NB4 (cell line): ENCODE measurements around the gene SLC7A6.

ENCODE experiments used
- DNase-seq: peaks from one replicate; pipeline ENCODE4 v3.0.0; 2010; ENCODE audit warnings: low read depth
- H3K4me3 ChIP-seq: one replicate; pipeline ENCODE4 v1.5.1; 2011; ENCODE audit warnings: mild to moderate bottlenecking, low read depth, low read length, moderate library complexity
- CTCF ChIP-seq: IDR thresholded peaks from one replicate; pipeline ENCODE4 v1.5.1; 2012; ENCODE audit warnings: low read depth, low read length
- MAX ChIP-seq: IDR thresholded peaks from 2 replicates; pipeline ENCODE4 v1.6.1; 2011; ENCODE audit warnings: low read depth, low read length
- MYC ChIP-seq: IDR thresholded peaks from 2 replicates; pipeline ENCODE4 v1.6.1; 2011; ENCODE audit warnings: low read depth, low read length
- POLR2A ChIP-seq: IDR thresholded peaks from 2 replicates; pipeline ENCODE4 v1.6.1; 2011; ENCODE audit warnings: mild to moderate bottlenecking; ENCODE audit not compliant: insufficient read length; ENCODE audit errors: extremely low read depth

SLC7A6 gene

GRCh38 chr16:68291227-68291626, 26.9 kb downstream of the SLC7A6 start:
- no peak for DNase-seq
- H3K4me3 ChIP-seq, result no peak overlapping the region
- no peak for TF ChIP-seq MYC
- TF ChIP-seq CTCF, result no peak

- TF ChIP-seq MYC, result no peak
- TF ChIP-seq POLR2A, result no peak
- TF ChIP-seq CTCF, result no peak
- no peak for TF ChIP-seq MAX
- H3K4me3 ChIP-seq, result no peak overlapping the region
- DNase-seq, result no peak
Observed at GRCh38 chr16:68292425-68292824, 28.1 kb downstream of the SLC7A6 start.

- TF ChIP-seq MYC, result no peak
- no peak for TF ChIP-seq POLR2A
- TF ChIP-seq MAX, result no peak
- no peak for TF ChIP-seq CTCF
- no peak for DNase-seq
Observed at GRCh38 chr16:68296291-68296690, 32.0 kb downstream of the SLC7A6 start.

GRCh38 chr16:68296693-68297092, 32.4 kb downstream of the SLC7A6 start:
- H3K4me3 ChIP-seq, result no peak overlapping the region
- DNase-seq, result peak; percentile 32

More at GRCh38 chr16:68296291-68296690, 32.0 kb downstream of the SLC7A6 start:
- H3K4me3 ChIP-seq, result no peak overlapping the region

GRCh38 chr16:68297908-68298307, 33.6 kb downstream of the SLC7A6 start:
- TF ChIP-seq POLR2A (no peak), MAX (no peak), CTCF (no peak), MYC (no peak)
- no peak for DNase-seq

More at GRCh38 chr16:68296693-68297092, 32.4 kb downstream of the SLC7A6 start:
- TF ChIP-seq MAX, result no peak
- TF ChIP-seq MYC, result no peak
- TF ChIP-seq POLR2A, result no peak
- TF ChIP-seq CTCF, result no peak

GRCh38 chr16:68298312-68298711, 34.0 kb downstream of the SLC7A6 start:
- no peak overlapping the region for H3K4me3 ChIP-seq
- no peak for DNase-seq
- no peak for TF ChIP-seq MAX
- TF ChIP-seq POLR2A, result no peak
- TF ChIP-seq MYC, result no peak
- TF ChIP-seq CTCF, result no peak

More at GRCh38 chr16:68297908-68298307, 33.6 kb downstream of the SLC7A6 start:
- no peak overlapping the region for H3K4me3 ChIP-seq
